Endothelial cell of umbilical vein (primary cell): ENCODE measurements around the gene ACAD11. TPM values are rescaled to one million over a fixed set of nuclear protein-coding genes. Genes with fewer than 3 reads are reported as not detected.

ENCODE experiments used
- BruUV-seq: library from RNA; stranded (reverse); fragments of 400-500 nt; replicated peaks from 2 replicates; lab custom pipeline; 2021; lab: Mats Ljungman, UMichigan
- CTCF ChIA-PET: fragments of 300-600, 350-600 bp; sonication (Branson Sonifier 250); formaldehyde crosslinking; loops from one replicate; lab custom pipeline; 2021; ENCODE audit warnings: antibody characterized with exemption, inconsistent platforms; lab: Charles Lee
- POLR2A ChIA-PET: fragments of 300-600, 350-600 bp; sonication (Branson Sonifier 250); formaldehyde crosslinking; loops from one replicate; lab custom pipeline; 2021; ENCODE audit warnings: antibody characterized with exemption, inconsistent platforms; lab: Charles Lee
- DNase-seq: peaks from one replicate; pipeline ENCODE4 v3.0.0-alpha.2; 2011; ENCODE audit warnings: low read depth, low spot score
- FAIRE-seq: peaks from 2 replicates; lab custom pipeline; 2011; peaks lifted over from hg19 to GRCh38; lab: Jason Lieb, UNC
- H2AFZ ChIP-seq: 2 replicates; pipeline ENCODE4 v1.6.0; 2012; ENCODE audit warnings: low read depth, low read length, control low read depth, inconsistent platforms
- H3K27ac ChIP-seq: 2 replicates; pipeline ENCODE4 v1.5.1; 2011; ENCODE audit warnings: low read depth, mild to moderate bottlenecking, control low read depth, low read length, moderate library complexity; ENCODE audit not compliant: insufficient read depth
- H3K27me3 ChIP-seq, 2 experiments: 2 replicates each; pipeline versions ENCODE4 v1.6.0 to v1.6.1; 2011; ENCODE audit warnings: low read length in 2 of 2, mixed read lengths in 1 of 2; ENCODE audit not compliant: control insufficient read depth in 2 of 2, insufficient read depth in 2 of 2
- H3K36me3 ChIP-seq, 2 experiments: 2 replicates in 1 of 2; 3 replicates in 1 of 2; pipeline ENCODE4 v1.5.1; 2011; ENCODE audit warnings: low read length in 2 of 2, mild to moderate bottlenecking in 1 of 2, moderate library complexity in 1 of 2; ENCODE audit not compliant: control insufficient read depth in 2 of 2, insufficient read depth in 2 of 2; ENCODE audit errors: extremely low read depth in 1 of 2
- H3K4me1 ChIP-seq: 3 replicates; pipeline ENCODE4 v1.5.1; 2011; ENCODE audit warnings: mild to moderate bottlenecking, low read length; ENCODE audit not compliant: control insufficient read depth, insufficient read depth; ENCODE audit errors: extremely low read depth
- H3K4me2 ChIP-seq: 2 replicates; pipeline ENCODE4 v1.6.1; 2011; ENCODE audit warnings: low read length, control low read depth, mixed read lengths; ENCODE audit not compliant: insufficient read depth
- H3K4me3 ChIP-seq, 3 experiments: fragments of 200-600 bp in 1 of 3; sonication (generic), shearing (Covaris generic) in 1 of 3; replicated peaks in 1 of 3; 2 replicates each; pipeline ENCODE4 v1.5.1; 2011 to 2016; ENCODE audit warnings: control low read depth in 3 of 3, low read length in 3 of 3, mild to moderate bottlenecking in 2 of 3, inconsistent platforms in 1 of 3, low read depth in 1 of 3, moderate library complexity in 1 of 3; ENCODE audit not compliant: insufficient read depth in 1 of 3
- H3K79me2 ChIP-seq: 2 replicates; pipeline ENCODE4 v1.6.0; 2012; ENCODE audit warnings: low read length, inconsistent platforms; ENCODE audit not compliant: control insufficient read depth, insufficient read depth
- H3K9ac ChIP-seq: replicated peaks from 2 replicates; pipeline ENCODE3; 2011; ENCODE audit warnings: low read length, control low read depth; ENCODE audit not compliant: insufficient read depth; ENCODE audit errors: extremely low read depth
- H3K9me1 ChIP-seq: replicated peaks from 3 replicates; pipeline ENCODE4 v1.6.0; 2011; ENCODE audit warnings: mild to moderate bottlenecking, low read length; ENCODE audit not compliant: control insufficient read depth, insufficient read depth; ENCODE audit errors: extremely low read depth
- H3K9me3 ChIP-seq: replicated peaks from 2 replicates; pipeline ENCODE4 v1.5.1; 2012; ENCODE audit warnings: low read length, inconsistent platforms; ENCODE audit not compliant: control insufficient read depth, insufficient read depth
- H4K20me1 ChIP-seq: replicated peaks from 2 replicates; pipeline ENCODE3; 2011; ENCODE audit warnings: mild to moderate bottlenecking, low read length; ENCODE audit not compliant: control insufficient read depth, insufficient read depth; ENCODE audit errors: extremely low read depth
- EZH2 ChIP-seq: IDR thresholded peaks from 2 replicates; pipeline ENCODE4 v1.6.1; 2012; ENCODE audit warnings: borderline replicate concordance, low read depth, mild to moderate bottlenecking, moderate library complexity, low read length, inconsistent platforms; ENCODE audit not compliant: severe bottlenecking
- FOS ChIP-seq: IDR thresholded peaks from 2 replicates; pipeline ENCODE4 v1.6.1; 2011; ENCODE audit warnings: mild to moderate bottlenecking, low read length, moderate library complexity, borderline replicate concordance; ENCODE audit not compliant: insufficient read depth
- JUN ChIP-seq: IDR thresholded peaks from 2 replicates; pipeline ENCODE4 v1.6.1; 2011; ENCODE audit warnings: borderline replicate concordance, low read depth; ENCODE audit not compliant: insufficient read length, insufficient read depth
- MAX ChIP-seq: IDR thresholded peaks from 2 replicates; pipeline ENCODE4 v1.6.1; 2011; ENCODE audit not compliant: insufficient read depth, insufficient read length
- MYC ChIP-seq: IDR thresholded peaks from one replicate; pipeline ENCODE4 v1.6.1; 2011; ENCODE audit warnings: mild to moderate bottlenecking, low read depth, low read length
- POLR2A ChIP-seq: IDR thresholded peaks from 2 replicates; pipeline ENCODE4 v1.6.1; 2012; ENCODE audit warnings: low read depth, mild to moderate bottlenecking, control low read depth, low read length
- POLR2AphosphoS5 ChIP-seq: IDR thresholded peaks from 2 replicates; pipeline ENCODE4 v1.6.1; 2012; ENCODE audit warnings: low read depth, mild to moderate bottlenecking, control low read depth, low read length, moderate library complexity; ENCODE audit not compliant: insufficient read depth
- dilution Hi-C: fragments of 300-500 bp; cut with MboI; formaldehyde crosslinking; loops from one replicate; pipeline ENCODE4 v1.15.0; 2019; ENCODE audit warnings: low sequenced_read_pairs; ENCODE audit not compliant: extremely low pct_ligation_motif_present
- intact Hi-C: fragments of 100-400 bp; cut with micrococcal nuclease; formaldehyde crosslinking; loops from one replicate; pipeline ENCODE4 v1.10.0; 2022
- polyA plus RNA-seq, 4 experiments: library from polyadenylated mRNA; depleted of rRNA in 3 of 4; stranded (reverse) in 3 of 4; unstranded in 1 of 4; fragments of >200 nt; gene quantifications; 2 replicates each; pipeline versions ENCODE4 v1.2.1 to v1.2.3, GENCODE V29; 2011 to 2012; ENCODE audit warnings: missing spikeins in 1 of 4
- total RNA-seq: library from RNA; stranded (reverse); gene quantifications from 2 replicates; pipeline ENCODE4 v1.2.3, GENCODE V29; 2021

The ACAD11 gene
- total and polyA plus RNA-seq, 2 donors (not counting 3 experiments of a cell fraction or from before 2014, with no cell fraction given): 9.6 to 17.9 TPM

GRCh38 chr3:132630612-132631011, 29.0 kb downstream of the ACAD11 start:
- ChIA-PET CTCF (interaction anchor here (0.9 to 2.9 kb wide), 4 partner anchors 12 to 94 kb away, joined by 3 to 15 read pairs (median 4); no protein-coding TSS in a partner anchor), POLR2A (no interaction called here)
- Histone ChIP-seq H3K9me1 (no peaks in the 10 kb centered on the region), H4K20me1 (no peaks in the 10 kb centered on the region), H2AFZ (no peak overlapping the region), H3K27me3 (no peaks in the 10 kb centered on the region), H3K9me3 (no peaks in the 10 kb centered on the region), H3K27ac (peak overlapping the region; percentile 91), H3K36me3 (peaks cover 0 to 2% of the 10 kb centered on the region in 2 experiments), H3K4me1 (peaks cover 13% of the 10 kb centered on the region), H3K9ac (peak overlapping the region; percentile 69), H3K4me3 (no peak overlapping the region), H3K4me2 (peak overlapping the region; percentile 86), H3K79me2 (no peaks in the 10 kb centered on the region)
- DNase-seq (no peak), FAIRE-seq (no peak)
- intact Hi-C loops: loop anchor here (1.0 kb wide), 1 partner anchor 8 kb away; no protein-coding TSS in a partner anchor
- dilution Hi-C loops: loop anchor here (25.0 kb wide), 1 partner anchor 93 kb away; no protein-coding TSS in a partner anchor
- BruUV-seq: no TSS peak
- TF ChIP-seq FOS (no peak), EZH2 (no peak), POLR2AphosphoS5 (no peak), POLR2A (no peak), MAX (no peak), JUN (no peak), MYC (no peak)

- no peaks in the 10 kb centered on the region for H3K27me3 ChIP-seq
These were observed 29.7 kb downstream of the ACAD11 start for GRCh38 chr3:132629928-132630327.

More at GRCh38 chr3:132629928-132630327, 29.7 kb downstream of the ACAD11 start:
- H3K4me1 ChIP-seq: peaks cover 13% of the 10 kb centered on the region
- peak overlapping the region; percentile 69 for H3K9ac ChIP-seq
- H3K79me2 ChIP-seq: no peaks in the 10 kb centered on the region
- no TSS peak for BruUV-seq
- TF ChIP-seq EZH2 (no peak), POLR2AphosphoS5 (no peak), FOS (peak; percentile 55), JUN (peak; percentile 96), MYC (no peak)
- dilution Hi-C loops: loop anchor here (25.0 kb wide), 1 partner anchor 93 kb away; no protein-coding TSS in a partner anchor
- intact Hi-C loops: loop anchor here (1.0 kb wide), 1 partner anchor 8 kb away; no protein-coding TSS in a partner anchor
- peak overlapping the region; percentile 86 for H3K4me2 ChIP-seq
- H3K9me1 ChIP-seq: no peaks in the 10 kb centered on the region
- peak; percentile 76 for DNase-seq
- ChIA-PET CTCF (interaction anchor here (0.6 to 2.9 kb wide), 2 partner anchors 12 to 618 kb away, joined by 3 to 15 read pairs; no protein-coding TSS in a partner anchor), POLR2A (no interaction called here)
- peak overlapping the region; percentile 44 for H2AFZ ChIP-seq
- H4K20me1 ChIP-seq: no peaks in the 10 kb centered on the region
- no peak for FAIRE-seq
- no peaks in the 10 kb centered on the region for H3K9me3 ChIP-seq
- H3K36me3 ChIP-seq: peaks cover 0 to 2% of the 10 kb centered on the region in 2 experiments
- peak overlapping the region; percentile 91 for H3K27ac ChIP-seq
- H3K4me3 ChIP-seq: no peak overlapping the region
